Stimulated activated CD4-positive, alpha-beta T cell treated with anti-CD3 and anti-CD28 coated beads, Interleukin-4, amount 100 ng/mL, for 4 hours (primary cell): Measurements from ENCODE around the gene ZNF607.
"Not testable (repeated sequence)": the region's sequence is repeated elsewhere in the genome, so short reads cannot be mapped to it uniquely, and the experiment has no call there.

Experiments used
- DNase-seq, 2 experiments: peaks; one replicate each; pipeline ENCODE4 v3.0.0-alpha.2; 2020

Gene ZNF607

DNA sequence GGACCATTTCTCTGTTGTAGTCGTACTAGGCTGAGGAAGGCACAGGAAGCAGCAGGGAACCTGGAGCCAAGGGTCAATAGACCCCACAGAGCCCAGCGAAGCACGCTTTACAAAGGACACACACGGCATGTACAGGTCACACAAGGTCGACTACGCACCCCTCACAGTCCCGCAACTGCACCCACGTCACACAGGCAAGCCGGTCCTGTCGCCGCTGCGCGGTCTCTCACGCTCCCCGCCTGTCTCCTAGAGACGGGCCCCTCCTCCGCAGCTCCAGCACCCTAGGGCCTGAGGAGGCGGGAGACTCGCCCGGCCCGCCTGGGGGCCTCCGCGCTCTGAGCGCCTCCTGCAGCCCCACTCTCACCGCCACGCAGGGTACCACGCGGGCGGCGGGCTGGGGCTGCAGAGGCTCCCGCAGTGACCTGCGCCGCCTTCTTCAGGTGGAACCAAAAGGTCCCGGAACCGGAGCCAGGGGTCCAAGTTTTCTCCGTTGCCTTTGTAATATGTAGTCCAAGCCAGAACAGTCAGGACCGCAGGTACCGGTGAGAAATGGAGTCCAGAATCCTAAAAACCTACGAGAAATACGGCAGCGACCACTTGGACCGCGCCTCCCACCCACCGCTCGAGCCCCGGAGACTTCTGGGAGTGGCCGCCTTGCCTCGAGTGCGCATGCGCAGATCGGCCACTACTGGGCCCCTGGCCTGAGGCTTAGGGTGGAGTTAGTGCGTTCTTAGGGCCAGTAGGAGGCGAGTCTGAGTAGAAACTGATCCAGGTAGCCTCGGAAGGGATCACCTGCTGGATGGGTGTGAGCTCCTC, at the start of gene ZNF607:
Gene ZNF607 (minus strand): TSS at position 651 of the 816 bp plus-strand sequence. CDS start 8,143 bp downstream, outside the sequence.
- DNase-seq = peak; percentile 82 to 84

DNA sequence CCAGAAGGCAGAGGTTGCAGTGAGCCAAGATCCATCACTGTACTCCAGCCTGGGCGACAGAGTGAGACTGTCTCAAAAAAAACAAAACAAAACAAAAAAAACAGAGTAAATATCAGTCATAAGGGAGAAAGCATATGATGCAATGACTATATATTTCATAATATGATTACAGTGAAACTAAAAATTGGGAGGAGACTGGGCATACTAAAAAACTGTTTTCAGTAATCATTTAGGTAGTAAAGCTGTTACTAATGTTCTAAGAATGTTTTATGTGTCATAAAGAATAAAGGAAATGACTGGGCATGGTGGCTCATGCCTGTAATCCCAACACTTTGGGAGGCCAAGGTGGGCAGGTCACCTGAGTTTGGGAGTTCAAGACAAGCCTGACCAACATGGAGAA, 43.9 kb upstream of the ZNF607 start:
- no peak for DNase-seq

DNA sequence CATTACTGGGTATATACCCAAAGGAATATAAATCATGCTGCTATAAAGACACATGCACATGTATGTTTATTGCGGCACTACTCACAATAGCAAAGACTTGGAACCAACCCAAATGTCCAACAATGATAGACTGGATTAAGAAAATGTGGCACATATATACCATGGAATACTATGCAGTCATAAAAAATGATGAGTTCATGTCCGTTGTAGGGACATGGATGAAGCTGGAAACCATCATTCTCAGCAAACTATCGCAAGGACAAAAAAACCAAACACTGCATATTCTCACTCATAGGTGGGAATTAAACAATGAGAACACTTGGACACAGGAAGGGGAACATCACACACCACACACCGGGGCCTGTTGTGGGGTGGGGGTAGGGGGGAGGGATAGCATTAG, 38.1 kb upstream of the ZNF607 start:
- not testable (repeated sequence) for DNase-seq

DNA sequence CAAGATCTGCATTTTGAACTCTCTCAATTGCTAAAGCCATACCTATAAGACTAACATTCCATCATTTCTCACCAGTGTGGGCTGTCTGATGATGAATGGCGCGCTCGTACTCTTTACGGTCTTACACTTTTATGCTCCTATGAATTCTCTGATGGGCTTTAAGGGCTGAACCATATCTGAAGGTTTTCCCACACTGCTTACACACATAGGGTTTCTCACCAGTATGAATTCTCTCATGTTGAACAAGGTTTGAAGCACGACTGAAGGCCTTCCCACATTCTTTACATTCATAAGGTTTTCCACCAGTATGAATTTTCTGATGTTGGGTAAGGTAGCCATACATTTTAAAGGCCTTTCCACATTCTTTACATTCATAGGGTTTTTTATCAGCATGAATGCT, 18.8 kb upstream of the ZNF607 start:
- no peak for DNase-seq

DNA sequence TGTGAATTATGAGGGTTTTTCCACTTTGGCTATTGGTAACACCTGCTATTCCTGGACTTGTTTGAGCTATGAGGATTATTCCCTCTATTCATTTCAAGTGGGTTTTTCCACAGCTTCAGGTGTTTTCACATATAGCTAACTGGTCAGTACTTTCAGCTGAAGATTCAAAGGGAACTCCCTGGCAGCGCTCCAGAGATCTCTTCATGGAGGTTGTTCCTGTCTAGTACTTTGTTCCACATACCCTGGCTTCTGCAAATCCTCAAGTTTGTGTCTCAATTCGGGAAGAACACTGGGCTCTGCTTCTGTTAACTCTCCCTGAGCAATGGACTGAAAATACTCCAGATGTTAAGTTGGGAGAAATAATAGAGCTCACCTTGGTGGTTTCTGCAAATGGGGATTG, 5.6 kb upstream of the ZNF607 start:
- DNase-seq = no peak

DNA sequence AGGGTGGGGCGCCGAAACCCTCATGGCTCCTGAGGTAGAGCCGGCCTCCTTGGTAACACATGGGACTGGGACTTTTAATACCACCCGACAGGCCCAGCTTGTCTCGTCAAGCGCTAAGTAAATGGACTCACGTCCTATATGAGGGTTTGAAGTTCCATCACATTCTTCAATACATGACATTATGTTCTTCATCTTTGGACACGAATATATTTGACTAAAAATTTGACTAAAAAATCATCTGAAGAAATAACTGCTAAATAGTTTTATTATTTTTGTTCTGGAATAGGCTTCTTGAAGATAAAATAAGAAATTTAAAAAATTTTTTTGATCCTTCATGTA, 335 bp upstream of the ZNF607 start:
- no peak for DNase-seq

DNA sequence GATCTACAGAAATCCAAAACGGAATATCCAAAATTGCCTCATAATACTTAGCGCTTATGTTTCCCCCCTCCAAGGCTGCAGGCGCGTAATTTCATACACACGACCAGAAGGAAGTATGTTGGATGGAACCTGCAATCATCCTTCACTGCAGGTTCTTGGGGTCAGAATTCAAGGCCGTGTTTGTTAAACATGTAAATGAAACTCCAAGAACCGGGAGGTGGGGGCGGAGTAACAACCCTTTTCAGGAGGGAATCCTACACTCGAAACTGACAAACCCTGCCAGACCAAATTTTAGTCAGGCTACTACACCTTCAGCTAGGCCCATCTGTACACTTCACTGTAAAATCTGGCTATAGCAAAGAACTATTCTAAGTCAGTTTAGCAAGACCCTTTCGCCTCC, 1.3 kb downstream of the ZNF607 start:
- no peak for DNase-seq

DNA sequence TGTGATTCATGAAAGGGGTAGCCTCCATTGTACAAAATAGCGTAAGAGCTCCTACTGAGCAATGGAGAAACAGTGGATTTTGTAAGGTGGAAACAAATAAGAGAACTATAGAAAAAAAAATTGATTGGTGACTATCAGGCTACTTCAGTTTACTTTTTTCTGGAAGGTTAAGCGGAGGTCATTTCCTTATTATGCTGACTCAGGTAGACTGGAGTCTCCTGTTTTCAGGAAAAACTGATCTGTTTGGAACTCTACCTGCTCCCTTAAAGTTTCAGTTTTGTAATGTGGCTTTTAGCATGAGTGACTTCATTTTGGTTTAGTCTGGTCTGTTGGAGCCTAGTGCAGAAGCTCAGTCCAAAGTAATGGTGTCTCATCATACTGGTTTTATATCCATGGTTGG, 3.4 kb downstream of the ZNF607 start:
- DNase-seq = no peak

DNA sequence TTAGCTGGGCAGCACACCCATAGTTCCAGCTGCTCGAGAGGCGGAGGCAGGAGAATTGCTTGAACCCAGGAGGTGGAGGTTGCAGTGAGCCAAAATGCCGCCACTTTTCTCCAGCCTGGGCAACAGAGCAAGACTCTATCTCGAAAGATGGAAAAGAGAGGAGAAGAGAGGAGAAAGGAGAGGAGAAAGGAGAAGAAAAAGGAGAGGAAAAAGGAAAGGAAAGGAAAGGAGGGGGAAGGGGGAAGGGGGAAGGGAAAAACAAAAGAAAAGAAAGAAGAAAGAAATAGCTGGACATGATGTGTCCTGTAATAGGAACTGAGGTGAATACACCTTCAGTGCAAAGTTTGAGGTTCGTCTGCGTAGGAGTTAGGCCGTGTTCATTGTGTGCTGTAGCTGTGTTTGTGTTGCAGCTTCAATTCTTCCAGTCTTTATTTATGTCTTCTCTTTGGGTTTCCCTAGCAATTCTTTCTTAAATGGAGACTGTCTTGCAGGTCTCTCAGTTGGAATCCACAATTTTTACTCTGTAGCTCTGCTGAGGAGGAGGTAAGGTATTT, 13.4 kb downstream of the ZNF607 start:
- DNase-seq = no peak

DNA sequence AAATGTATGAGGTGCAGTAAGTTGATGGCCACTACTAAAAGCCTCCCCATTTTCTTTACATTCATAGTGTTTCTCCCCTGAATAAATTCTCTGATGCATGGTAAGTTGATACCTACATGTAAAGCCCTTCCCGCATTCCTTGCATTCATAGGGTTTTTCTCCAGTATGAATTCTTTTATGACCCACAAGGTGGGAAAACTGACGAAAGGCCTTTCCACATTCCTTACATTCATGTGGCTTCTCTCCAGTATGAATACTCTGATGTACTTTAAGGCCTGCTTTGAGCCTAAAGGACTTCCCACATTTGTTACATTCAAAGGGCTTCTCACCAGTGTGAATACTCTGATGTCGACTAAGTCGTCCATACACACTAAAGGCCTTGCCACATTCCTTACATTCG, 20.5 kb downstream of the ZNF607 start:
- no peak for DNase-seq

DNA sequence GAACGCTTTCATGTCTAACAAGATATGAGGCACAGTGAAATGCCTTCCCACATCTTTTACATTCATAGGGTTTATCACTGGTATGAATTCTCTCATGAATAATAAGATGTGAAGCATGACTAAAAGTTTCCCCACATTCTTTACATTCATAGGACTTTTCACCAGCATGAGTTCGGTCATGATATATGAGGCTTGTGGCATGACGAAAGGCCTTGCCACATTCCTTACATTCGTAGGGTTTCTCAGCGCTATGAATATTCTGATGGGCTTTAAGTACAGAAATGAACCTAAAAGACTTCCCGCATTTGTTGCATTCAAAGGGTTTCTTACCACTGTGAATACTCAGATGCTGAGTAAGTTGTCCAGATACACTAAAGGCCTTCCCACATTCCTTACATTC, 21.3 kb downstream of the ZNF607 start:
- DNase-seq = no peak

DNA sequence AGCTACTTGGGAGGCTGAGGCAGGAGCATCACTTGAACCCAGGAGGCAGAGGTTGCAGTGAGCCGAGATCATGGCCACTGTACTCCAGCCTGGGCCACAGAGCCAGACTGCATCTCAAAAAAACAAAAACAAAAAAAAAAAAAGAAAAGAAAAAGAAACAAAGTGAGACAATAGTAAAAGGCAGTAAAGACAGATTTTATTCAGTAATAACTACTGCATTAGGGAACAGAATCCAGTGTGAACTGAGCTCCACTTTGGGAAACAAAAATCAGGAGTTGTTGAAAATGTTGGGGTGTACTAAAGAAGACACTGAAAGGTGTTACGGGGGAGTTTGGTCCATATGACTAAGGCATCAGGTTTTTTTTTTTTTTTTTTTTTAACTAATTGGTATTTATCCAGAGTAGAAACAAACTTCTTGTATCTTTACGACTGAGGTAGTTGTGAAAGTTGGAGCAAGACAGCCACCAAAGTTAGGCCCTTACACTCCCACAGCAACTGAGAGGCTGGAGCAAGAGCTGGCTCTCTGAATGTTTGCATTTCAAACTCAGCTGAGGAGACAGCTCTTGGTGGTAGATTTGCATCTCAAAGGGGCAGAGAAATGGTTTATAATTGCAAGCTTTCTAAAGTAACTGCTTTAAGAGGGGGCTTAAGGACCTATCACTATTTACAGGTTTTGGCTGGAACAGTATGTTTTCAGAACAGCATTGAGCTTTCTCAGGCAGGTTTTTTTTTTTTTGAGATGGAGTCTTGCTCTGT, 24.2 kb downstream of the ZNF607 start:
- no peak for DNase-seq

DNA sequence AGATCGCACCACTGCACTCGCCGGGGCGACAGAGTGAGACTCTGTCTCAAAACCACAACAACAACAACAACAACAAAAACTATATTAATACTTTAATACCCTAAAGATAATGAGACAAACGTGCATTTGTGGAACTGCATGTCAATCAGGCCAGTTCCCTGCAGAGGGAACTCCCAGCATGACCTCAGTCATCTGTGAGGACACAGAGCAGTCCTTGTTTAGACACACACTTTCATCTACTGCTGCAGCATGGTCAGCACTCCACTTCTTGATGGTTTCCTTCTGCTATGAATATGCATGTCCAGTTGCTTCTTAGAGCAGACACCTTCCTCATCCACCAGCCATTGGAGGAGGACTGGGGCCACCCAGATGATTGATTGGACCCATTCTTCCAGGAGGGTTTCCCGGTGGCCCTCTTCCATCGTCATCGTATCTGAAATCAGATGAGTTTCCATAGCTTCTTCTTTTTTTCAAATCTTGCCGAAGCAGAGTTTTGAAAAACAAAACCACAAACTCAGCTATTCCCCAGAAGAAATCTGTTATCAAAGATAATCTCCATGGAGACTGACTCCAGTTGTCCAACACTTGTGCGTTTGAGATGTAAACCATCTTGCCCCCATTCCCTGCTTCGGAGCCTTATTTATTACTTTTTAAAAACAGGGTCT, 26.5 kb downstream of the ZNF607 start:
- DNase-seq = no peak

DNA sequence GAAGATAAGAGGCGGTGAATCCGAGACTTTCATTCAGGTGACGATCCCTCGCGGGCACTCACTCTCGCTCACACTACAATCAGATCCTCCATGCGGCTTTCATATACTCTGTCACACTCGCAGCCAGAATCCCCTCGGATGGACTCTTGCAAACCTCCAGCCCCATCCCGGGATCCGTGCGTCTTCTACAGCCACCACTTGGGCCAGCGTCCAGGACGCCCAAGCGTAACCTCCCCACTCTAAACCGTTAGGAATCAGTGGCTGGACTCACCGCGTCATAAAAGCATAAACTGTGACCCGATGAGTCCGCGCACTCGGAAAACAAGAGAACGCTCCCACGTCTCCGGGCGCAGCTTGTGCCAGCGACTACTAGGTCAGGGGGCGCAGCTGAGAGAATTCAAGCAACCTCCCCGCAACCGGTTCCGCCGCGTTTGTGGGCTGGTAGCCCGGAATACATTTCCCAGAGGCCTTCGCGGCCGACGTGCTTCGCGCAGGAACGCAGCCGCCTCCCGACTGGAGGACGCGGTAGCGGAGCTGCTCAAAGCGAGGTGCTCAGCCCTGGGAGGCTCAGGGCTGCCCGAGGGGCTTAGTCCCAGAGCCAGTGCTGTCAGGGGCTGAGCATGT, 27.6 kb downstream of the ZNF607 start:
- DNase-seq = peak; percentile 74 to 84

DNA sequence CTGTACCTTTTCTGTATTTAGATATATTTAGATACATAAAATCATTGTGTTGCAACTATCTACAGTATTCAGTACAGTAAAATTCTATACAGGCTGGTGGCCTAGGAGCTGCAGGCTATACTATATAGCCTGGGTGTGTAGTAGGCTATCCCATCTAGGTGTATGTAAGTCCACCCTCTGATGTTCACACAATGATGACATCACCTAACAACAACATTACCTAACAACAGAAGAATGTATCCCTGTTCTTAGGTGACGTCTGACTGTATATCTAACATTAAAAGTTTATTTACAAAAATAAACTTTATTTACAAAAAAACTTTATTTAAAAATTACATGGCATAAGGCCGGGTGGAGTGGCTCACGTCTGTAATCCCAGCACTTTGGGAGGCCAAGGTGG, 36.0 kb downstream of the ZNF607 start:
- DNase-seq = no peak

DNA sequence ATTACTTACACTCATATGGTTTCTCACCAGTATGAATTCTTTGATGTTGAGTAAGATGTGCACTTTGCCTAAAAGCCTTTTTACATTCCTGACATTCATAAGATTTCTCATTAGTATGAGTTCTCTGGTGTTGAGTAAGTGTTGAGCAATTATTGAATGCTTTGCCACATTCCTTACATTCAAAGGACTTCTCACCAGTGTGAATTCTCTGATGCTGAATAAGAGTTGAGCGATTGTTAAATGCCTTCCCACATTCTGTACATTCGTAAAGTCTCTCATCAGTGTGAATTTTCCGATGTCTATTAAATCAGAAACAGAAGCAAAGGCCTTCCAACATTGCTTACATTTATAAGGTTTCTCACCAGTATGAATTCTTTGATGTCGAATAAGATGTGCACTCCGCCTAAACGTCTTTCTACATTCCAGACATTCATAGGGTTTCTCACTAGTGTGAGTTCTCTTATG, 50.1 kb downstream of the ZNF607 start:
- no peak for DNase-seq

DNA sequence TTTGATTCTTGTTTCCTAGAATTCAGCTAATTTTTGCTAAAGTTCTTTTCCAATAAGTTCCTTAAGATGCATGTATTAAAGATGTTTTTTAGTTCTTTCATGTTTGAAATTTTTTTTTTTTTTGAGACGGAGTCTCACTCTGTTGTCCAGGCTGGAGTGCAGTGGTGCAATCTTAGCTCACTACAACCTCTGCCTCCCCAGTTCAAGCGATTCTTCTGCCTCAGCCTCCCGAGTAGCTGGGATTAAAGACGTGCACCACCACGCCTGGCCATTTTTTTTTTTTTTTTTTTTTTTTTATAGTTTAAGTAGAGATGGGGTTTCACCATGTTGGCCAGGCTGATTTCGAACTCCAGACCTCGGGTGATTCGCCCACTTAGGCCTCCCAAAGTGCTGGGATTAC, 62.4 kb downstream of the ZNF607 start:
- DNase-seq = not testable (repeated sequence)

DNA sequence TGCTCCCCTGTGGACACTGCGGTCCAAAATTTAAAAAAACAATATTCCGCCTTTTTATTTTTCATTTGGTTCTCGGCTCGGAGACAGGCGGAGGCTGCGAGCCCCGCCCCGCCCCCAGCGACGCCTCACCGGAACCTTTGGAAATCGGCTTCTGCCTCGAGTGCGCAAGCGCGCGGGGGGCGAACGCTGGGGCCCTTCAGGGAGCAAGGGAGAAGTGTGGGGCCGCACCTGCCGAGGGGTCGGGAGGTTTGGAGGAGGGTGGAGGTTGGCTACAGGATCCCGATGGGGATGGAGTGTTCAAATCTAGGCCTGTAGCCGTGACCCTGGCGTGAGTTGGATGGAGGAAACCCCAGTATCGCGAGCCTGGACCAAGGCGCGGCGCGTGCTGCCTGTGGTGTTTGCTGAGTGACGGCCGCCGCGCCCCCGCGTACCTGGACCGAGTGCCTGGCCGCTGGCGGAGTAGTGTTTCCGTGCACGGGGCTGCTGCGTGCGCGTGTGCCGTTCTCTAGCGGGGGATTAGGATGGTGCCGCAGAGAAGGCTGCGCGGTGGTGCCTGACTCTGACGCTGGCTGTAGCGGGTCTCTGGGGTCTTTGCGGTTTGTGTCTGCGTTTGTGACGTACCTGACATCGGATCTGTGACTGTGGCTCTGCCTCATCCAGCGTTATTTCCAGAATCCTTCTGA, 63.7 kb downstream of the ZNF607 start:
- peak; percentile 84 to 87 for DNase-seq

DNA sequence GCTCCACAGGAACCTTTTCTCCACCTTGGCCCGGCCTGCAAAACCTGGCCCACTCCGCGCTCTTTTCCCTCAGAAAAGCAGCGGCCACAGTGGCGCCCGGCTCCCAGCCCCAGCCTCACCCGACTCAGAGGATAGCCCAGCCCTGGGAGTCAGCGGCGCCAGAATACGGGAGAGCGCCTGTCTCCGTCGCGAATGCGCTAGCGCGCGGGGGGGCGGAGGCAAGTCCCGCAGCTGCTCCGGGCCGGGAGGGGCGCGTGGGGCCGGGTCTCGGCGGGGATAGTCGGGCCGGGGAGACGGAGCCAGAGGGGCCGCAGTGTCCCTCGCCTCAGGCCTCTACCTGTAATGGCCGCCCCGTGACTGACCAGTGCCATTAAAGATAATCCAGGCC, 64.3 kb downstream of the ZNF607 start, which contains the start of gene ZFP30:
Gene ZFP30 (minus strand): TSS at position 165 of the 388 bp plus-strand sequence. CDS start 7,643 bp downstream, outside the sequence.
- DNase-seq = peak; percentile 74 to 76

DNA sequence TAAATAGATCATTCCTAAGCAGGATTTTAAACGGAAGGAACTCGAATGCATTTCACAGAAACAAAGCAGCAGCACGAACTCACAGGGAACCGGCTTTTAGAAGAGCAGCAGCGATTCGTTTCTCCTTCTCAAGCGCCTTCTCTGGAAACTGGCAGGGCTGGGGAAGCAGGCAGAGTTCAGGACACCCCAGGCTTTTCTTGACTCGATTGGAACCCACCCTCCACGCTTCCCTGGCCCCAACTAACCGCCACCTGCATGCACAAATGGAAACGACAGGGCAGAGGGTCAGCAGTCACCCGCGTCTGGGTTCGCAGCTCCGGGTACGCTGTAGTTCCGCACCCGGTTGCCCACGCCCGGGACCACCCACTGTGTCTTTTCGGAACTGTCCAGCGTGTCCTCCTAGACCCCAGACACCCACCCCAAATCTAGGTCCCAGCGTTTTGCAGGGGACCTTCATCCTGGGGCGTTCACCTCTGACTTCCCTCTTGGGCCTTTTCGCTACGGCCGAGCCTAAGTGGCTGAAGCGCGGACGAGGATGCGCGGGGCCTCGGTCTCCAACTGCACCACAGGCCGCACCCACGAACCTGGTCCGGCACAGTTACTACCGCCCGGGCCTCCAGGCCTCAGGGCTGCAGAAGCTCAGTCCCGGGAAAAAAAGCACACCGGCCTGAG, 64.8 kb downstream of the ZNF607 start:
- peak in 1 of 2 experiments; percentile 7 for DNase-seq

DNA sequence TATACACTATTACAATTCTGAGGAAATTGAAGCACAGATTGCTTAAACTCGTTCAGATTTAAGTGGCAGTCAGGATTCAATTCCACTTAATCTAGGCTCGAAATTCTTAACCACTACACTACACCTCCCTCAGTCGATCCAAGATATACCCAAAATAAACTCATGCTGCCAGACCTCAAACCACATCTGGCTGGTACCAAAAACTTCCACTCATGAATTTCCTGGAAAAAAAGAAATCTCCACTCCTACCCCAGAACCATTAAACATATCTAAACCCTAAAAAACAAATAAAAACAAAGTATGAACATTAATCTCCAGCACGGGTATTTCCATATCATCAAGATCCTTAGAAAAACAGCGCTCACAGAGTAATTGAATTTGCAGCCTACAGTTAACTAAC, 65.4 kb downstream of the ZNF607 start:
- DNase-seq = no peak
